ENCODE data around the gene MLLT1.

DNA sequence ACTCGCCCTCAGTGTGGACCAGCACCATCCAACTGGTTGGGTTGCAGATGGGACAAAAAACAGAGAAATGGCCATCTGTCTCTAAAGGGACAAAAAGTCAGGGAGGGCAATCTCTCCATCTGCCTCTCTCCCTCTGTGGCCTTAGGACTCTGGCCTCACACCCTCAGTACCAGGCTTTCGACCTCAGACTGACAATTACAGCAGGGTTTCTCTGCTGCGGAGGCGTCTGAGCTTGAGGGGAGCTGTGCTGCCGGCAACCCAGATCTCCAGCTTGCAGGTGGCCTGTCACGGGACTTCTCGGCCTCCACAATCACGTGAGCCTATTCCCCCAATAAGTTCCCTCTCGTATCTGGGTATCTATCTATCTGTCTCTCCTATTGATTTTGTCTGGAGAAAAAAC lies 27.7 kb downstream of the MLLT1 start:
- TF ChIP-seq CTCF (IDR thresholded peaks at IDR 0.05) (no peak), POLR2A (IDR thresholded peaks at IDR 0.05) (no peak), EP300 (IDR thresholded peaks at IDR 0.05) (no peak)
